GM19238 (cell line): ENCODE measurements around the gene TRIM66.

Experiments used
- DNase-seq: peaks from one replicate; pipeline ENCODE4 v3.0.0; 2011; ENCODE audit warnings: low spot score; ENCODE audit not compliant: insufficient read length

Gene TRIM66

DNA sequence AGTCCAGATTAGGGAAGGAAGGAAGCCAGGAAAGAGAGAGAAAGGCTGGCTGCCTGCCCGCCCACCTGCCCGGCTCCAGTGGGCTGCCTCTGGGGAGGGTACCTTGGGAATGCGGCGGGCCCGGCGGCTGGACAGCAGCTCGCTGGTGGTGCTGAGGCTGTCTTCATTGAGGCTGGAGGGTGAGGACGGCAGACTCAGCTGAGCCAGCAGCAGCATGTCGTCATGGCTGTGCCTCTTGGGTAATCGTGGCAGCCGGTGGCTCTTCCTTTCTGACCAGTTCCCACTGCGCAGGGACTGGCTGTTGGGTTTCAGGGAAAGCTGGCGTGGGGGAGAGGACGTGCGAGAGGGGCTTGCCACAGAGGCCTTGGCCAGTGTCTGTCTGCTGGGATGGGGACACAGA is 33.0 kb upstream of the TRIM66 start:
- DNase-seq, result no peak

DNA sequence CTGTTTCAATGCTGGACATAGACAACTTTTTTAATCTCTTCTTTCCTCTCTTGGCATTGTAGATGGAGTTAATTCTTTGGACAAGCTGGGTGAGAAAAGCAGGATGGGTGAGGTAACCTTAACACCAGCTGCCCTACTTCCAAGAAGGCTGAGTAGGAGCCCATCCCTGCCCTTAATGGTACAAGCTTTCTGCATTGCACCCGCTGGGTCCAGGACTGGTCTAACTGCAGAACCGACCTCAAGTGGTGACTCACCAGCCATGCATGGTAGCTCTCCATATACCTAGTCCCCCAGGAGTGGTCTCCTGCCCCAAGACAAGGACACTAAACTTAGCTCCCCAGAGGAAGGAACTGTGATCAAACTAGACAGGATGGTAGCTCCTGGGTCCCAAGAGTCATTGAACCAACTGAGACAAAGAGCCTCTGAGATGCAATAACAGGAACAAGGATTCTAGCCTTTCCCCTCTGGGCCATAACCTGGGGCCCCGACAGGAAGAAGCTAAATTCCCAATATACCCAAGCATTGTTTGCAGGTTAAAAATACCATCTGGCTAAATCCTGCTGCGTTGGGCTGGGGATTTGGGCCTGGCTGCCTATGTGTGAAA is 32.3 kb upstream of the TRIM66 start:
- no peak for DNase-seq

DNA sequence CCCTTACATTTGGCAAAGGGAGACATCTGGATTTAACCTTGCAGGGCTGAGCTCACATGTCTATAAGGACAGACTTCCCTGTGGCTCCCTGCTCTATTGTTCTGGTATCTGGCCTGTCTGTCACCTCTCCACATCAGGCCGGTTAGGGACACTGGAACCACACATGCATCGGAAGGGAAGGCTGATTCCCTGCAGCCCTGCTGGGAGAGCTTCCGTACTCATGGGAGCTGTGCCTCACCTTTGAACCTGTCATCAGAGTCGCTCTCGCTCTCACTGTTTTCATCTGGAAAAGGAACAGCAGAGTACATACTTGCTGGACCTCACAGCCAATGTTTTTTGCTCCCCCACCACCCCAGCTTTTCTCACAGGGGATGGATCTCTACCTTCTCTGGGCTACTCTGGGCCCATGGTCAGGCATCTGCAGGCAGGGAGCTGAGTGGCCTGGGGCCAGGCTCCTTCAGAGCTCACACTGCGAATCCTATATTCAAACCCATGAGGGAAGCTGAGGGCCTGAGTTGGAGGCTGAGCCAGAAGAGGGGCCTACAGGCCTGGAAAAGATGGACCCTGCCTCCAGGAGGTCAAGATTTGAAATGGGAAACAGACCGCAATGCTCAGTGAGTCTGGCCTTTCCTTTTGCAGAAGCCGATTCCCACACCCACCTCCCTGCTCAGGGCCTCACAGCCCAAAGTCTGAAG is 31.4 kb upstream of the TRIM66 start:
- no peak for DNase-seq

DNA sequence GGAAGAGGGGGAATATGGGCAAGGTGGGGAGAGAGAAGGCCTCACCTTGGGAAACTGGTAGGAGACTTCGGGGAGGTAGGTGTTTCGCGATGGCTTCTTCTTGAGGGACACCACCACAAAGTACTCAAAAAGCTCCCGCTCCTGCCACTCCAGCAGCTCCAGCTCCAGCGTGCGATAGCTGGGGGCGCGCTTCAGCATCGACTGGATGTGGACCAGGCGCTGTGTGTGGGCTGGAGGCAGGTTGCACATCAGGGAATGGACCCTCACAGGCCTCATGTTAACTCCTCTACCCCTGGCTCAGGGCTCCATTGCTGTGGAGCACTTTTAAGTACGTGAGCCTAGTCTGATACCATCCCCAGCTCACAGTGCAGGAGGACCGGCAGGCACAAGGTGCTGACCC is 30.0 kb upstream of the TRIM66 start:
- DNase-seq, result no peak

DNA sequence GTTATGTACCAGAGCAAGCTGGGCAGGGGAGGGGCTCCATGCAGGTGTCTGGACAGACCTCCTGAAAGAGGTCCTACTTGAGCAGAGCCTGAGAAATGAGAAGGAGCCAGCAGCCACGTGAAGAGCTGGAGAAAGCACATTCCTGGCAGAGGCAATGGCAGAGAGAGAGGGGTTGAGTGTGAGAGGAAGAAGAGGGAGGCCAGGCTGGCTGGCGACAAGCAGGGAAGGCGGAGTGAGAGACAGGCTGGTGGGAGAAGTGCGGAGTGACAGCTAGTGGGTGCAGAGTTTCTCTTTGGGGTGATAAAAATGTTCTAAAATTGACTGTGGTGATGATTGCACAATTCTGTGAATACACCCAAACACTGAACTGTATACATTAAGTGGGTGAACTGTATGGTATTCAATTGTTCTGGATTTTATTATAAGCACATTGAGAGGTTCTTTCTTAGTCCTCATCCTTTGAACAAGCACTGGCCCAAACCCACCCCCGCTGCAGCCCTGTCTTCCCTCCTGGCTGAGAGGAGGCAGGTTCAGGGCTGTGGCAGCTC is 29.5 kb upstream of the TRIM66 start:
- no peak for DNase-seq

DNA sequence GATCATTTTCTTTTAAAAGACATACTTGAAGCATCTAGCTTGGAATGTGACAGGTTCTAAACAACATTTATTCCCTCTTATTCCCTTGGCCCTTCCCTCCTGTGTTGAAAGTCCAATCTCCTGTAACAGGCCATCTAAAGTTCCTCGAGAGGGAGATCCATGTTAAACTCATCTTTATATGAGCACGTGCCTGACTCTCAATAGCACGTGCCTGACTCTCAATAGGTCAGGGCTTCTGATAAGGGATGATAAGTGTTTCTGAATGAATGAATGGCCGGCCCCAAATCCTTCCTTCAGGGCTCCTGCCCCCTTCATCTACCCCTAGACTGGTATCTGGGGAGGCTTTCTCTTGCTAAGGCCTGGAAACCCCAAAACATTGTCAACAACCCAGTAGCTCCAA is 27.3 kb upstream of the TRIM66 start:
- no peak for DNase-seq

DNA sequence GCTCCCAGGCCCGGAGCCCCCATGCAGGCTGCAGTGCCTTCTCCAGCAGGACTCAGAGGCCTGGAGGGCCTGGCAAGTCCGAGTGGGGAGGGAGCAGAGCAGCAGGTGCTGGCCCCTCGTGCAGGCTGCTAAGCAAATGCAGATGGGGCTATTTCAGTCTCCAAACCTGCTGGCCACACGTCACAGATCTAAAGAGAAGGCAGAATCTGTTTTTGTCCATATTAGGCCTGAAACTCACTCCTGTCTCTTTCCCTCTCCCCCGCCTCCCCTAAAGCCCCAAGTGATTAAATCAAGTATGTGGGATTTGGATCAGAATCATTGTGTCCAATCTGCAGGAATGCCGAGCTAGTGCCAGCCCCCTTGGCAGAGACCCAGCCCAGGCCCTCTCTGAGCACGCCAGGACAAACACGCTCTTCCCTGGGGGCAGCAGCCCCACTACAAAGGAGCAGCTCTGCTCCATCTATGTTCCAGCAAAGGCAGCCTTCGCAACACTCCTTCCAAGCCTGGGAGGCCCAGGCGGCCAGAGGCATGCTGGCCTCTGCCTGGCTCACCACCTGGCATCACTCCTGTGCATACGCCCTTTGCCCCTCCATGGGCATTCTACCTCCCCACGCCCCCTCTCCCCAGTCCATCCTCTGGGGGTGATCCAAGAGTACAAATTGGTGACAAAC is 26.7 kb upstream of the TRIM66 start:
- no peak for DNase-seq

DNA sequence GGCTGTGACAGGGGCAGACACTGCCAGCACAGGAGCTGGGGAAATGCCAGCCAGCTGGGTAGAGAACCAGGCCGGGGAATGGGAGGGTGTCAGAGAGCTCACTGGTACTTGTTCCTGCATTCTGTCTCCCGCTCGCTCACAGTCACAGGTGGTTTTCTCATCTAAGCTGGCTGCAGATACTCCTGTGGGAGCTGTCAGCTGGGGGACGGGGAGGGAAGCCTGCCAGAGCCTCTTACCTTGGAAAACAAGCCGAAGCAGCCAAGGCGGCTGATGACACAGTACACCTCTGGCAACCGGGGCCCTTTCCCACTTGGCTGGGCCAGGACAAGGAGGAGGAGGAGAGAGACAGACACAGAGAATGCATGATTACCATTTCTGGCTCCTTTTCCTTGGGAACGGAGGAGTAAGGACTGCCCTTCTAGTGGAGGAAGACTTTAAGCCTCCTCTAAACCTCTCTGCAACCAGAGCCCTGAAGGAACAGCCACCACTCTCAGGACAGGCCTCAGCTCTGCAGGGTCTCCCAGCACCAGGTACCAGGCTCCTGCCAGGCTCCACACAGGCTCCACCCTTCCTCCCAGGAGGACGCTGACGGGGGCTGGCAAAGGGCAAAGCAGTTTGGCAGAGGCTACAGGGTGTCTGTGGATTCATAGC is 25.2 kb upstream of the TRIM66 start:
- no peak for DNase-seq

DNA sequence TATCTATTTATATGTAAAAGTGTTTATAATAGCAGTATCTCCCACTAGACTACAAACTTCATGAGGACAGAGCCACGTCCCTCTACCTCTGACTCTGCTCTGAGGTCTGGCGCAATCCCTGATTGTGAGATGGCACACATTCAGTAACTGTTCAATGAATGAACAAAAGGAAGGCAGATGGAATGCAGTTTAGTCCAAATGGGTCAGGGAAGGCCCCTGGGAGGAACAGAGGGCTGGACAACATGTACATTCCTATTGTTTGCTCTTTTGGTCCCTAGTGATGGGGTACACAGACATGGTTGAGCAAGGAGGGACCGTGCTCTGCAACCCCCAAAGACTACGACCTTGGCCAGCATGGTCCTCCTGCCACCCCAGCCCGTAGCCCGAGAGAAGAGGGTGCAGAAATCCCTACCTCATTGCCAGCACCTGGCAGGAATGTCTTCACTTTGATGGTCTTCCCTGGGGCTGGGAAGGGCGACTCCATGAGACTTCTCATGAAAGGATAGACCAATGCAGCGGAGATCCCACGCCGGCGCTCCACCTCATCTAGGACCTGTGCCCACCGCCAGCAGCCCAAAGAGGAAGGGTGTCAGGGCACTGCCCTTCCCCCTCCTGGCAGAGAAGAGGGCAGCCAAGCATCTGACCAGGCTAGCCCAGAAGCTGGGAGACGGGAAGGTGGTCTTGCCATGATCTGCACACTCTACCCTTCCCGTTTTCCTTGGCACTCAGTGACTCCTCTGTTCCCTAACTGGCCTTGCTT is 24.4 kb upstream of the TRIM66 start:
- no peak for DNase-seq

DNA sequence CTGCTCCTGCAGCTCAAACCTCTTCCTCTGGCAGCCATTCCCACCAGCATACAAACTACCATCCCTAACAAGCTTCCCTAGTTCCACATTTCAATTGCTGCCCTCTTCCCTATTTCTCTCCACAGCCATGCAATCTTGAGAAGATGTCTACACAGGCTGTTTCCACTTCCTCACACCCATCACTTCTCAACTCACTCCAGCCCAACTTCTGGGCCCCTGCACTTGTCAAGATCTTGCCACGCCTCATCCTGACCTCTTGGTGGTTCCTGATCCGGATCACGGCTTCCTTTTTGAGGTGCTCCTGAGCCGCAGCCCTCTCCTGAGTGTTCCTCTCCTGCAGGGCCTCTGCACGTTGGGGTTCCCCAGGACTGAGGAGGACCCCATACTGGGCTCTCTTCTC is 22.7 kb upstream of the TRIM66 start:
- DNase-seq, result no peak

DNA sequence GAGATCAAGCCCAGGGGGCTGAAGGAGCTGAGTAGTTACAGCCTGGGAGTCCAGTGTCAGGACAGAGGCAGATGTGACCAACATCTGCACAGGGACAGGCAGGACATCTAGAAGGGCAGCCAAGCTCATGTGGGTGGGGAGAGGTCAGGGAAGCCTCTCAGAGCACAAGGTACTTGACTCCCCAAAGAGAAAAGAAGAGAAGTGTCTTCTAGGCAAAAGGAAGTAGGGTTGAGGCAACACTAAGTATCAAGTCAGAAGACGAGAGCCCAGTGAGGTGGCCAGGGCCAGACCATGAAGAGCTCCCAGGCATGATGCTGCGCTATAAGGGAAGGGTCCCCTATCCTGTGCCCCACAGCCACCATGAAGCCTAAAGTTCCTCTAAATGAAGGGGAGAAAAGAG is 21.7 kb upstream of the TRIM66 start:
- DNase-seq, result no peak

DNA sequence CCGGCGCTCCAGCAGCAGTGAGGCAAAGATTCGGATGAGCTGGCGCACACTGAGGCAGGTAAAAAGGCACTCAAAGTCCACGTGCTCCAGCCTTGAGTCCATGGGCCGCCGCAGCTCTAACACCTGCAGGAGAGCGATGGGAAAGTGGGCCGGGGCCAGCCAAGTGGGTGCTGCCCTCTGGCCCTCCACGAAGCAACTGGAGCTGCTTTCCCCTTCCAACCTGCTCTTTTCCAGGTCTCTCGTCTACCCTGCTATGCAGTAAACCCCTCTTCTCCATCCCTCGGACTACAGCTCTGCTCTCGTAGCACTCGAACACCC is 20.1 kb upstream of the TRIM66 start:
- no peak for DNase-seq

DNA sequence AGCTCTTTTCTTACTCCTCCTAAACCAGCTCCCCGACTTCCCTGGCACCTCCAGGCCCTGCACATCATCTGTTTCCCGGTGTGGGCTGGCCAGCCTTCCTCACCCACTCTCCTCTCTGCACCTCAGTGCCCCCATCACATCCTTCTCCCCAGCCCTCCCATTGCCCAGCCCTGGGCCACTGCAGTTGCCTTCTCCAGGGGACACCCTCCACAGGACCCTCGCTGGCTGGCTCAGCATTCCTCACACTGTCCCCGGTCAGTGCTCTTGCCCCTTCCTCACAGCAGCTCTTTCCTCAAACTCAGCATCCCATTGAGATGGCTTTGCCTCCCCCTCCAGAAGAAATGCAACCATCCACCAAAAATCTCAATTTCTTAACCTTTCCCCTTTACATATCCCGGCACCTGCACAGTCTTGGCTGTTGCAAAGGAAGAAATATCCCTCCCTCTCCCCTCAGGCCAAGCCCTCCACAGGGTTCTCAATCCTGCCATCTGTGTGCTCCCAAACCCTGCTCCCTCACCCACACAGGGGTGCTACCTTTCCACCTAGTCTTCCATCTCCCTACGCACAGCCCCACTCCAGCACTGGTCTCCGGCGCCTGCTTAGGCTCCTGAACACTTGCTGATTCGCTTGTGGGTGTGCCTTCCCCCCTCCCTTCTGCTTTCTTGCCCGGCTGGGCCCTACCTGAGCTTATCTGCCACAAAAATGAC is 19.6 kb upstream of the TRIM66 start:
- DNase-seq, result no peak

DNA sequence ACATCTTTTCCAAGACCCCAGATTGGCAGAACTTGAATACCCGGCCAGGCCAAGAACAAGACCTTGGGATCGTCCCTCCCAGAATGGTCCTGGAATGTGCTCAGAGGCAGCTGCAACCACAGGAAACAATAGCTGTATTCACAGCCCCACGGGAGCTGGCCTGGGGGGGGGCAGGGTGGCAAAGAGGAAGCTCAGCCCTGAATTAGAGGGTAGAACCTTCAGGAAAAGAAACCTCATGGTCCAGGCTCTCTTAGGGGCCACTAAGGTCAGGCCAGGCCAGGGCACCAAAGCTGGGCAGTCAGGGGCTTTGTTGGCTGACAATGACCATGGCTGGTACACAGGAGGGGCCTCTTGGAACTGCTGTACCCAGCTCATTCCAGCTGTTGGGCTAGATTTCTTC is 17.4 kb upstream of the TRIM66 start:
- DNase-seq, result no peak

DNA sequence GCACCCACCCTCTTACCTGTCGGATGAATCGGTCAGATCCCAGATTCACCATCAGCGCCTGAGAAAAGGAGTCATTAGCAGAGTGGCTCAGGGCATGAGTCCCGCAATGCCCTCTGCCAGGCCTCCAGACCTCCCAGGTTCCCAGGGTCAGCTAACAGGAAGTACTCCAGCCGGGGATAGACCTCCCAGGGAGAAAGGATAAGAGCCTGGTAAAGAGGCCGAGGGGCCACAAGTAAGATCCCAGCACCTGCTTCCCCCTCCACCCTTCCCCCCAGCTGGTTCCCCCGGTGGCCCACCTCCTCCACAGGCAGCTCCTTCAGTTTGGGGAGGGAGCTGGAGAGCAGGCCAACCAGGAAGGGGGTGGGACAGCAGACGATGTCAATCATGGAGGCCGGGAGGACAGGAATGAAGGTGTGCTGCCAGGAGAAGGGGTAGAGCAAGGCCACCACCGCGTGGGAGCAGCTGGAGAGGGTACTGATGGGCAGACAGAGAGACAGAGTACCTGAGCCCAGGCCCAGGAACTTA is 16.5 kb upstream of the TRIM66 start:
- DNase-seq, result no peak

DNA sequence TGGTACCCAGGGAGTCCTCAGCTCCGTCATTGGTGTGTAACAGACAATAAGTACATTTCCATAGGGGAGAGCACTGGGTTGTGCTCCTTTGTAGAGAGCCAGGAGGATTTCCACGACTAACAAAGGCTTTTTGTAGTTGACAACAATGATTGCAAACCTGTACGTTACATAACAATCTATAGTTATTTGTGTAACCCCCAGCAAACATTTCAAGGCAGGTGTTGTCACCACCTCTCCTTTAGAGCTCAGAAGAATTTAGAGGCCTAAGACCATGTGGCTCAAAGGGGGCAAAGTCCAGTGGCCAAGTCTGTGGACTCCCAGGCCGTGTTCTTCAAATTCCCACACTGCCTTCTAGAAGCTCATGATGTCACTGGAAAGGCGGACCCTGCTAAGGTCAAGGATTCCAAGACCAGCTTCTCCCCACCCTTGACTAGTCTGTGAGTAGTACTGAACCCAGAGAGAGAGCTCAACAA is 15.9 kb upstream of the TRIM66 start:
- no peak for DNase-seq

DNA sequence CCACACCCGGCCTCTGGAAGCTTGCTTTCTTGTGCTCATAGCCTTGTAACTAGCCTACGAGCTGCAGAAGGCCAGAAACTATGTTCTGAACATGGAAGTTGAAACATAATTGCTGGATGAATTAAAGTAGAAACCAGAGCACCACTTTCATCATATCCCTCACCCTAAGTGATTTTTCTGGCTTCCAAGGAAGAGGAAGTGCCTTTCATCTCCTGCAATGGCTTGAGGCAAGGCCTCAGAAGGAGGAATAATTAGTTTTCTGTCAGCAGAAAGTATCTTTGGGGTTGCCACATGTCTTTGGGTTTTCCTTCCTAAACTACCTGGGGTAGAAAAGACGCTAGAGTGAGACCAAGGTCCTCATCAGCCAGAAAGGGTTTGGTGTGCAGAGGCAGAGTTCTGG is 14.6 kb upstream of the TRIM66 start:
- DNase-seq, result no peak

DNA sequence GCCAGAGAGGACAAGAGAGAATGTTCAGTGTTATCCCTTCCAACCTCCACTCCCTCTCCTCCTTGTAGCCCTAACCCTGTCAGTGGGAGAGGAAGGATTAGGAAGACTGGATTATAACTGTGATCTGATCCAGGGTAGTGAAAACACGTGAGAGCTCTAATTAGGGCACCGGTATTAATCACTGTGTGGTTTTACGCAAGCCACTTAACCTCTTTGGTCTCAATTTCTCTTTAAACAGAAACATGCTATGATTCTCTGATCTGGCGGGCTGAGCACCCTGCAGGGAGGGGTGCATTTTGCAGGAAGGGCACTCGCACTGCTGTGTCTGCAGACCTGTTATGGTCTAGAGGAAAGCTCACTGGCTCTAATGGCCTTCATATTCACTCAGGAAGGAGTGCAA is 11.7 kb upstream of the TRIM66 start:
- DNase-seq, result no peak

DNA sequence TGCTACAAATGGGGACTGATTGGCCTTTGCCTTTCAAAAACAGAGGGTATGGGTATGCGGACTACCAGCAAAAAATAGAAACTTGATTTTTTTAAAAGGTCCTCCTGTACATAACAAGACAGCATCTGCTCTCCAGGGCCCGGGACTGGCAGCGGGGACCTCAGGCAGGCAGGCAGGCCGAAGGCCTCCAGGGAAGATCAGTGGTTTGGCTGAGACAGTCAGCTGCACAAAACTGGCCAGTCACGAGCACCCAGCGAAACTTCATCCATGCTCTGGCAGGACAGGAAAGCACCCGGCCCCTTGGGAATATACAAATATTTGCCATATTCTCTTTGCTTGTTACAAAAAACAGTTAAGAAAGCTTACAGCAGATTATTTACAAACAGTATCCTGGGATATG is 11.1 kb upstream of the TRIM66 start:
- DNase-seq, result no peak

DNA sequence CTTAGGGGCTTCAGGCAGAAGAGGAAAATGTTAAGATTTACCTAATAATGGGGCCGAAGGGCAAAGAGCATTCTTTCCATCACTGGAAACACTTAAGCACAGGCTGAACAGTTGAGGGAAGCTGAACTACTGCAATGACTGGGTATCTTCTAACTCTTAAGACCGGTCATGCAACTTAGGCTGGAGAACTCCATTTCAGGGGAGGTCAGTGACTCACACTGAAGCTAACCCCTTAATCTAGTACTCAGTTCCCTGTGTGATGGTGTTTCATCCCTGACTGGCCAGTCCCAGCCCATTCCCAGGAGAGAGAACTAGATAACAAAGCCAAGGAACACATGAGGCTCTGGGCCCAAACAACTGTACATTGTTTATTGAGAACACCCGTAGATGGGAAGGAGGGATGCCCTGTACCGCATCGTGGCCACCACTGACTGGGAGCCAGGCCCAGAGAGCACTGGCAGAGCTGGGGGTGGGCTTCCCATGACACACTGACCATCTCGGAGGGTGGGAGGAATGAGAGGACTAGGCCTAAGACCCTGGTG is 10.6 kb upstream of the TRIM66 start:
- no peak for DNase-seq
